Activated T-helper 1 cell treated with anti-CD3 and anti-CD28 coated beads, Interleukin-12 subunit alpha, Interleukin-12 subunit beta, Interleukin-2, Interleukin-4 antibody, amounts not matched to agents 30 ng/mL and 10 ng/mL and 1 ng/mL, durations not matched to agents 14 hours and 24 hours and 36 hours (primary cell): Measurements from ENCODE around the gene SPATA13. TPM values are rescaled to one million over a fixed set of nuclear protein-coding genes. Genes with fewer than 3 reads are reported as not detected.

Source experiments
- DNase-seq: peaks from one replicate; pipeline ENCODE4 v3.0.0; 2021; ENCODE audit warnings: low spot score
- H3K27ac Mint-ChIP-seq: one replicate; pipeline ENCODE4 v1.8.0; 2021; ENCODE audit warnings: mild to moderate bottlenecking, mixed read lengths
- H3K27me3 Mint-ChIP-seq: one replicate; pipeline ENCODE4 v1.8.0; 2022; ENCODE audit warnings: mild to moderate bottlenecking, moderate library complexity, mixed read lengths; ENCODE audit not compliant: insufficient read depth
- H3K36me3 Mint-ChIP-seq: one replicate; pipeline ENCODE4 v1.8.0; 2021; ENCODE audit warnings: low read depth, mixed read lengths
- H3K4me1 Mint-ChIP-seq: one replicate; pipeline ENCODE4 v1.8.0; 2021; ENCODE audit warnings: low read depth, mixed read lengths
- H3K4me3 Mint-ChIP-seq: one replicate; pipeline ENCODE4 v1.8.0; 2021; ENCODE audit warnings: mild to moderate bottlenecking, moderate library complexity, mixed read lengths
- H3K9me3 Mint-ChIP-seq: one replicate; pipeline ENCODE4 v1.8.0; 2021; ENCODE audit warnings: mixed read lengths
- intact Hi-C: fragments of 100-400 bp; cut with micrococcal nuclease; formaldehyde crosslinking; loops from one replicate; pipeline ENCODE4 v1.15.1; 2024
- total RNA-seq: library from RNA; stranded (reverse); gene quantifications from 2 replicates; pipeline ENCODE4 v1.2.3, GENCODE V29; 2022

SPATA13 gene
- total RNA-seq, 1 donor from 2014 or later, result 56.2 TPM

DNA sequence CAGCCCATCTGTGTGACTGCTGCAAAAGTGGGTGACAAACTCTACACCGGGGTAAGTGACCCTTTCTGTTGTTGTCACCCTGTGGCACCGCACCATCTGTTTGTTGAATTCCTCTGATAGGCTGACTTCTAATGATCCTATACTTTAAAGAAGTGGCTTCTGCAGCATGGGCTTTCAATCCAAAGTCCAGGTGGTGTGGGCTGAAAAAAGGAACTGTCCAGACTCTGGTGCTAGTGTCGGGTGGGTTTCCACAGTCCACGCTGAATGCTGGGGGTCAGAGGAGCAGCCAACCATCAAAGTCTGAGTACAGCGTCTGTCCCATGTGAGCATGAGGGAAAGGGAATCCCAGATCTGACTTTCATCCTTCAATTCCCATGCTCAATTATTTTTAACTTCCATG, 31.6 kb upstream of the SPATA13 start:
- peaks cover 39% of the 10 kb centered on the region for H3K4me1 Mint-ChIP-seq
- peaks cover 10% of the 10 kb centered on the region for H3K9me3 Mint-ChIP-seq
- no peak for DNase-seq
- peaks cover 9% of the 10 kb centered on the region for H3K27me3 Mint-ChIP-seq
- intact Hi-C loops, result no loop called here
- no peak overlapping the region for H3K27ac Mint-ChIP-seq
- peaks cover 2% of the 10 kb centered on the region for H3K36me3 Mint-ChIP-seq
- H3K4me3 Mint-ChIP-seq, result no peak overlapping the region

DNA sequence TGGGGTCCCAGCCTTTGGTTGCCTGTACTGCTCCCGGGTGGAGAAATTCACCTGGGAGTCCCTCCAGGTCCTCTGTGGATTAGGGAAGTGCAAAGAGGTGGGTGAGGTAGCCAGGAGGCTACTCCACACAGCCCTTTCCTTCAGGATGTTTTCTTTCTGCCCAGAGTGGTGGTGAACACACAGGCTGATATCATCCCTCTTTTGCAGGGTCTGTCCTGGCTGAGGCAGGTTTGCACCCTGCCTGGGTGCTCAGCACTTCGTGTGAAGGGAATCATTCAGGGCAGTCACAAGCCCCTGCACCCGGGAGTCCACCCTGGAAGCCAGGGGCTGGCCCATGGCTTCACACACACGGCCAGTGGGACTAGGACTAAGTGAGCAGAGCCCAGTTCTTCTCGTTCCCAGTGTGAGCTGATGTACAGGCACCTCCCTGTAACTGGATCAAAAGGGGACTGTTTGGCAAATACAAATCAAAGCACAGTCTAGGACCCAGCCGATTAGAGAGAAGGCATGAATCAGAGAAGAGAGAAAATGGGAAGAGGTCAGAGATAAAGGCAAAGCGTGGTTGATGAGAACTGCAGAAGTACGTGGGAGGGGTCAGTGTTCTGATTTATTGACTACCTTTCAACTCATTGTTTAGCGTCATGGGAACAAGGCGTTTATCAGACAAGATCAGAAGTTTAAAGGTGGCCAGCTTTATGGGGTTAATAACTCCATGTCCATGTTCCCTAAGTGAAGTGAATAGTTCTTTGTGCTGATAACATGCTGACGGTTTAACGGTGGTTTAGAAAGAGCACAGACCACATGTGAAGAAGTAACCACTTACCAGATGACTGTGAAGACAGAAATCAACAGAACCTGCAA, 30.4 kb upstream of the SPATA13 start:
- H3K27ac Mint-ChIP-seq, result no peak overlapping the region
- intact Hi-C loops, result loop anchor here (1.0 kb wide), 1 partner anchor 8 kb away; no protein-coding TSS in a partner anchor
- no peak for DNase-seq
- H3K4me3 Mint-ChIP-seq, result peak overlapping the region; percentile 1
- H3K36me3 Mint-ChIP-seq, result peaks cover 2% of the 10 kb centered on the region
- H3K27me3 Mint-ChIP-seq, result peaks cover 14% of the 10 kb centered on the region
- peaks cover 10% of the 10 kb centered on the region for H3K9me3 Mint-ChIP-seq
- H3K4me1 Mint-ChIP-seq, result peaks cover 27% of the 10 kb centered on the region

DNA sequence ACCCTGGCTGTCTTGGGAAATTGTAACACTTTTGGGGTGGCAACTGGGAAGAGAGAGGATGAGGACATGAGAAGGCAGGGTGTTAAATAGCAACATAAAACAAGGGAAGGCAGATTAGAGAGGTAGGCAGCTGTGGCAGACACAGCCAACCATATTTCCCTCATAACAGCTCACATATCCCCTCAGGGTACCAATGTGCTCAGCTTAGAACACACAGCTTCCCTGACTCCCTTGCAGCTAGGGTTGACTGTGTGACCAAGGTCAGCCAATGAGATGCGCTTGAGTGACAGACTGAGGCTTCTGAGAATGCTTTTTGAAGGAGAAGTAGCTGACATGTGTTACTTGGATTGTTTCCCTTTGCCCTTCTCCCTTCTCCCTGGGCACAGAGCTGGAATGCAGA, 28.8 kb upstream of the SPATA13 start:
- intact Hi-C loops, result no loop called here
- DNase-seq, result no peak
- Mint-ChIP-seq H3K27me3 (peaks cover 14% of the 10 kb centered on the region), H3K4me3 (no peak overlapping the region), H3K27ac (no peak overlapping the region), H3K4me1 (peaks cover 22% of the 10 kb centered on the region), H3K36me3 (peaks cover 2% of the 10 kb centered on the region), H3K9me3 (peaks cover 10% of the 10 kb centered on the region)

DNA sequence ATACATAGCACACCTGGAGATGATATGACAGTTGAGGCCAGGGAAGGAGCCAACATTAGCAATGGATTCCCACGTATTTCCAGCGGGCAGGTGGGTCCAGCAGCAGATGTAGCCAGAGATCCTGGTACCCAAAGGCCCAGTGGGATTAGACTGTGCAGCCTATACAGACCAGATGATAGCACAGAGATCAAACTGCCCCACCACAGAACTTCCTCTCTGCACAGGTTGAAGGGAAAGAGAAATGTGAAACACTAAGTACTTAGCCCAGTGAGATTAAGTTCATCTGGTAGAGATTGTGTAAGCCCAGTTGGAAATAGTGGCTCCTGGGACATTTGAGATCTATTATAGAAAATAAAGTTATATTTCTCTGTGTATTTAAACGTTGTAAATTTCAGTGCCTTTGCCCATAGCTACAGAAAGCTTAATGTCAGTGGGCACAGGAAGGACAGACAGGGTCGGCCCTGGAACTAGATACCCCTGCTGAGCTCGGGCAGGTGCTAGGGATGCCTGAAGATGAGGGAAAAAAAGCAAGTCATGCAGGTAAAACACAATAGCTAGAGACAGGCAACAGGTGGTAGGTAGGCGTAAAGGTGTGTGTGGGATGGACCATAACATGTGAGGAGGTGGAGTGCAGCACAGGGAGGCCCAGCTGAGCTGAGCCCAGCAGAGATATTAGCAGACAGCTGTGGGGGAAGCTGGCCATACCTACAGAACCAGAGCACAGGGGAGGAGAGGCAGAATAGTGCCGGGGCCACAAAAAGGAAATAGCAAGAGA, 27.3 kb upstream of the SPATA13 start:
- DNase-seq, result no peak
- H3K4me3 Mint-ChIP-seq, result no peak overlapping the region
- peaks cover 2% of the 10 kb centered on the region for H3K36me3 Mint-ChIP-seq
- H3K27ac Mint-ChIP-seq, result no peak overlapping the region
- H3K9me3 Mint-ChIP-seq, result peaks cover 10% of the 10 kb centered on the region
- intact Hi-C loops, result no loop called here
- peaks cover 11% of the 10 kb centered on the region for H3K4me1 Mint-ChIP-seq
- H3K27me3 Mint-ChIP-seq, result peaks cover 14% of the 10 kb centered on the region

DNA sequence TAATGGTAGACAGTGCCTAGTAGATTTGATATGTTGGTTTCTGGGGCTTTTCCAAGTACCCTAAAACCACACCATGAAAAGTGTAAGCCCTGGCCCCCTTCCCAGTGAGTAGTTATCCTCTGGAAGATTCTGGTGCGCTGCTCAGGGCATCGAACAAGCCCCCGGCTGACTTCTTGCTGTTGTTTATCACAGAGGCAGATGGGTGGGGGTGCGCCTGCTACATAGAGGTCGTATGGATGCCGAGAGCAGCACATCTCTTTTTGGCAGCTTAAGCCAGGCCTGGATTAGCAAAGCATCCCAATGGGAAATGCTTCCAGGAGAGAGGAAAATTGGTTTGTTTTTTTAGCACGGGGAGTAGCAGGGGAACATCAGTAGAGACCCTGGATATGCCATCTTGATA, 26.3 kb upstream of the SPATA13 start:
- intact Hi-C loops, result no loop called here
- peaks cover 11% of the 10 kb centered on the region for H3K4me1 Mint-ChIP-seq
- peaks cover 2% of the 10 kb centered on the region for H3K36me3 Mint-ChIP-seq
- H3K4me3 Mint-ChIP-seq, result no peak overlapping the region
- H3K27me3 Mint-ChIP-seq, result peaks cover 18% of the 10 kb centered on the region
- no peak for DNase-seq
- H3K9me3 Mint-ChIP-seq, result peaks cover 10% of the 10 kb centered on the region
- no peak overlapping the region for H3K27ac Mint-ChIP-seq

DNA sequence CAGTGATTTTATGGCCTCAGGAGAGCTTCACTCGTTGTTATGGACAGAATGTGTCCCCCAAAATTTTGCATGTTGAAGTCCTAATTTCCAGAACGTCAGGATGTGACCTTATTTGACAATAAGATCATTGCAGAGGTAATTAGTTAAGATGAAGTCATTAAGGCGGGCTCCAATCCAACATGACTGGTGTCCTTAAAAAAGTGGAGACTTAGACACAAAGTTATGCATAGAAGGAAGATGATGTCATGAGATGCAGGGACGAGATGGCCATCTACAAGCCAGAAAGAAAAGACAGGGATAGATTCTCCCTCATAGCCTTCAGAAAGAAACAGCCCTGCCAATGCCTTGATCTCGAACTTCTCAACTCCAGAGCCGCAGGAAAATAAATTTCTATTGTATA, 25.8 kb upstream of the SPATA13 start:
- Mint-ChIP-seq H3K36me3 (peaks cover 2% of the 10 kb centered on the region), H3K27me3 (peaks cover 18% of the 10 kb centered on the region), H3K4me1 (peaks cover 11% of the 10 kb centered on the region), H3K4me3 (no peak overlapping the region), H3K9me3 (peaks cover 10% of the 10 kb centered on the region), H3K27ac (no peak overlapping the region)
- intact Hi-C loops, result no loop called here
- DNase-seq, result no peak

DNA sequence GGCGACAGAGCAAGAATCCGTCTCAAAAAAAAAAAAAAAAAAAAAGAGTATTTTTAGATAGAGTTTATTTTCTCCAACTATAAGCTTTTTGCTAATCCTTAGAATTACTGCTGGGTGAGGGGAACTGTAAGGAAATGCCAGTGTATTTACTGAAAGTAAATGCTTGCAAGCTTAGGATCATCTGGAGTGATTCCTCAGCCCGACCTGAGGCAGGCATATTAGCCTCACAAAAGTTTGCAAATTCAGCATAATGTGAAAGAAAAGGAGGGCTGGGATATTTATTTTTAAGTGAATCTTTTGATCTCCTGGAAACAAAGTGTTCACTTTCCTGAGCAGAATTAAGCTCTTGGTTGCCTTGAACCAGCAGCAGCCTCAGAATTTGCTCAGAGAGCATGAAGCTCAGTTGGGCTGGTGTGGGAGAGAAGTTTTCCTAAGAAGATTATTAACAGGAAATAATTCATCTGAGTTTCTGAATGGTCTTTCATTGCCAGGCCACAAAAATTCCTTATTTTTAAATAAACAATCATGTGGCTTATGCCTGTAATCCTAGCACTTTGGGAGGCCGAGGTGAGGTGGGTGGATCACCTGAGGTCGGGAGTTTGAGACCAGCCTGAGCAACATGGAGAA, 24.7 kb upstream of the SPATA13 start:
- H3K27ac Mint-ChIP-seq, result no peak overlapping the region
- DNase-seq, result no peak
- peaks cover 3% of the 10 kb centered on the region for H3K4me1 Mint-ChIP-seq
- H3K4me3 Mint-ChIP-seq, result no peak overlapping the region
- peaks cover 10% of the 10 kb centered on the region for H3K9me3 Mint-ChIP-seq
- peaks cover 20% of the 10 kb centered on the region for H3K27me3 Mint-ChIP-seq
- intact Hi-C loops, result no loop called here
- peaks cover 2% of the 10 kb centered on the region for H3K36me3 Mint-ChIP-seq

DNA sequence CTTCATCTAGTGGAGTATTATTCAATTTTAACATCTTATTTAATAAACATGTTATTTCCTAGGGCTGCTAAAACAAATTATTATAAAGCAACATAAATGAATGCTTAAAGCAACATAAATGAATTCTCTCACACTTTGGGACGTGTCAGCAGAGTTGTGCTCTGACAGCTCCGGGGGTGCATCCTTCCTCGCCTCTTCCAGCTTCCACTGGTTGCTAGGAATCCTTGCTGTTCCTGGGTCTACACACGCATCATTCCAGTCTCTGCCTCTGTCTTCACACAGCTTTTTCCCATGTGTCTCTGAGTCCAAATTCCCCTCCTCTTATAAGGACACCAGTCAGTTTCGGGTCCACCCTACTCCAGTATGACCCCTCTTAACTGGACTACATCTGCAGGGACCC, 21.6 kb upstream of the SPATA13 start:
- Mint-ChIP-seq H3K4me1 (no peaks in the 10 kb centered on the region), H3K27ac (no peak overlapping the region), H3K4me3 (no peak overlapping the region), H3K27me3 (peaks cover 26% of the 10 kb centered on the region), H3K9me3 (no peaks in the 10 kb centered on the region), H3K36me3 (no peaks in the 10 kb centered on the region)
- DNase-seq, result no peak
- intact Hi-C loops, result no loop called here

DNA sequence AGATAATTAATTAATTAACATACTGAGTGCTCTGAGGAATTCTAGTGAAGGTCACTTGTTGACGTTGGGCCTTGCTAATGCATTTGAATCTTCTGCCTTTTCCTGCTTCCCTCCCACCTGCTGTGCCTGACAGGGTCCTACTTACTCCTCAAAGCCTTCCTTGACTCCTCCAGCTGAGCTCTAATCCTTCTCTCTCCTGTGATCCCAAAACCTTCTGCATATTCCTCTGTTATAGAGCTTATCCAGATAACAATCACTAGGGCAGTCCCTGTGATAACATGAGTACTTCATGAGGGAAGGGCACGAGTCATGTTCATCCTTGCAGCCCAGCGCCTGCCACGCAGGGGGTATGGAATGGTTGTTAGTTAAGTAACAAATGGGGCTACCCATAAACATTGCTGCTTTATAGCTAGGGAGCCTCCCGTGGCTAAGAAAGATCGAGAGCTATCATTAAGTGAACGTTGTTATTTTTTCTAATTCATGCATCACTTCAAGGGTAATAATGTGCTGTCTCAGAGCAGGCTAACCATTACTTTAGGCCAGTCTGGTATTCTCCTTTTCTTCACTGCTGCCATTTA, 19.1 kb upstream of the SPATA13 start:
- Mint-ChIP-seq H3K27ac (no peak overlapping the region), H3K27me3 (peaks cover 24% of the 10 kb centered on the region), H3K9me3 (no peaks in the 10 kb centered on the region), H3K36me3 (no peaks in the 10 kb centered on the region), H3K4me1 (no peaks in the 10 kb centered on the region), H3K4me3 (no peak overlapping the region)
- intact Hi-C loops, result no loop called here
- DNase-seq, result no peak

DNA sequence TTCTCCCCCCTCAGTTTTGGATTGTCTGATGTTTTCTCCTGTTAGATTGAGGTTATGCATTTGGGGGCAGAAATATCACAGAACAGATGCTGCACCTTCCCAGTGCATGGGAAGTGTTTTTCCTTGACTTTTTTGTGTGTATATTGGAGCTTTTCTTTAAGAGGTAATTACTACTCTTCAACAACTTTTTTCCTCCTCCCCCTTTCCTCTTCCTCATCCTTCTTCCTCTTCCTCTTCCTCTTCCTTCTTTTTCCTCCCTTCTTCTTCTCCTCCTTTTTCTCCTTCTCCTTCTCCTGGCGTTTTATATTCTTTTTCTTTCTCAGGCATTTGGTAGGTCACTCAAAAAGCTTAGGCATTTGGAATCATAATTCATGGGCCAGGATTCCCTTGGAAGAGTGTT, 18.1 kb upstream of the SPATA13 start:
- Mint-ChIP-seq H3K4me1 (no peaks in the 10 kb centered on the region), H3K27ac (no peak overlapping the region), H3K27me3 (peaks cover 24% of the 10 kb centered on the region), H3K36me3 (no peaks in the 10 kb centered on the region), H3K4me3 (no peak overlapping the region), H3K9me3 (no peaks in the 10 kb centered on the region)
- DNase-seq, result no peak
- intact Hi-C loops, result no loop called here

DNA sequence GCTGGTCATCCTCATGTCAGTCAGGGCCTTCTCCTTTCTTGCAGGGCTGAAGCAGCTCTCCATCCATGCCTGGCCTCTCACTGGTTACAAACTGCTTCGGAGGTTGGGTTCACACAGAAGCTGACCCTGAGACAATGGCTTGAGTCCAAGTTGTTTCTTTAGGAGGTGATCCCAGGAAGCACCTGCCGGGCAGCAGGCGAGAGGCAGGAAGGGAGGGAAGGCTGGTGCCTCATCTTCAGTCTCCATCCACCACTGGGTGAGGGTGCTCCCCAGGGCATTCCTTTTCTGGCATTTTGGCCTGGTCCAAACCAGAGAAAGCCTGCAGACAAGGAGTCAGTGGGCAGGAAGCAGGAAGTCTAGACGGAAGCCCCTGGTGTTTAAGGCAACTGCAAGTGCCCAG, 17.6 kb upstream of the SPATA13 start:
- no peak for DNase-seq
- H3K4me1 Mint-ChIP-seq, result no peaks in the 10 kb centered on the region
- H3K27me3 Mint-ChIP-seq, result peaks cover 24% of the 10 kb centered on the region
- no peaks in the 10 kb centered on the region for H3K36me3 Mint-ChIP-seq
- no peaks in the 10 kb centered on the region for H3K9me3 Mint-ChIP-seq
- intact Hi-C loops, result no loop called here
- H3K27ac Mint-ChIP-seq, result no peak overlapping the region
- H3K4me3 Mint-ChIP-seq, result no peak overlapping the region

DNA sequence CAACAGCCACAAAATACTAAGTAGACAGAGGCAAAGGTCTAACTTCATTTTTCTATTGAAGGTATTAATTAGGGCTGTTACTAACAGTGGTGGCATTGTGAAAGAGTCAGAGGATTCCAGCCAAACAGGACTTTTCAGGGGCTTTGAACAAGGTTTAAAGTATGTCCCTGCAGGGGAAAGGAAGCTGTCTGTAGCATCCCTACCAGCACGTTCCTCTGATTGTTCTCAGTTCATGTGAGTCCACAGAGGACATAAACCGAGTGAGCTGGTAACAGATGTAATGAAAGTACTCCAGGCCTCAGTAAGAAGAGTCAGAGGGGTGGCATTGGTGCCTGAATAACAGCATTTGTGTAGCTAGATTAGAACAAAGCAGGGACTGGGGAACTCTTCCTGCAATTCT, 15.3 kb upstream of the SPATA13 start:
- Mint-ChIP-seq H3K27me3 (peaks cover 22% of the 10 kb centered on the region), H3K4me1 (peaks cover 7% of the 10 kb centered on the region), H3K4me3 (no peak overlapping the region), H3K36me3 (no peaks in the 10 kb centered on the region), H3K9me3 (no peaks in the 10 kb centered on the region), H3K27ac (no peak overlapping the region)
- no peak for DNase-seq
- intact Hi-C loops, result no loop called here

DNA sequence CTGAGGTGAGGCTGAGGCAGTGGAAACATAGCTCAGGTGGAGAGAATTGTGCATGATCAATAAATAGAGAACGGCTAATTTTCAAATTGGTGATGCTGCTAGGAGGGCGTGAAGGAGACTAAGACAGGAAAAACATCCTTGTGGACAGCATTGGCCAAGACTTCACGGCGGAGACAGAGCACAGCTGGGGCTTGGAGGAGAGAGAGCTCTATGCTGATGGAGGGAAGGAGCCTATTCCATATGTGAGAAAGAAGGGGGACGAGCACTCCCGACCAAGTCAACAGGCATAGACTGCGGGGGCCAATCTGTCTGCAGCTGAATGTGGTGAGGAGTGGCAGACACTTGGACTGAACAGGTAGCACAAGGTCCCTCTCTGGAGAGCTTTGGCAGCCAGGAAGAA, 14.8 kb upstream of the SPATA13 start:
- no peak overlapping the region for H3K27ac Mint-ChIP-seq
- H3K4me3 Mint-ChIP-seq, result no peak overlapping the region
- H3K4me1 Mint-ChIP-seq, result peaks cover 7% of the 10 kb centered on the region
- H3K9me3 Mint-ChIP-seq, result no peaks in the 10 kb centered on the region
- H3K36me3 Mint-ChIP-seq, result no peaks in the 10 kb centered on the region
- intact Hi-C loops, result no loop called here
- peaks cover 20% of the 10 kb centered on the region for H3K27me3 Mint-ChIP-seq
- DNase-seq, result no peak
